Smooth muscle cell of bladder (primary cell): ENCODE measurements around the gene MAD2L2. TPM values are rescaled to one million over a fixed set of nuclear protein-coding genes. Genes with fewer than 3 reads are reported as not detected.

Source experiments
- total RNA-seq: library from RNA; depleted of rRNA; stranded (reverse); fragments of >200 nt; gene quantifications from 2 replicates; pipeline ENCODE4 v1.2.3, GENCODE V29; 2014

Gene MAD2L2
- 31.5 and 32.6 TPM in 2 replicates for total RNA-seq

DNA sequence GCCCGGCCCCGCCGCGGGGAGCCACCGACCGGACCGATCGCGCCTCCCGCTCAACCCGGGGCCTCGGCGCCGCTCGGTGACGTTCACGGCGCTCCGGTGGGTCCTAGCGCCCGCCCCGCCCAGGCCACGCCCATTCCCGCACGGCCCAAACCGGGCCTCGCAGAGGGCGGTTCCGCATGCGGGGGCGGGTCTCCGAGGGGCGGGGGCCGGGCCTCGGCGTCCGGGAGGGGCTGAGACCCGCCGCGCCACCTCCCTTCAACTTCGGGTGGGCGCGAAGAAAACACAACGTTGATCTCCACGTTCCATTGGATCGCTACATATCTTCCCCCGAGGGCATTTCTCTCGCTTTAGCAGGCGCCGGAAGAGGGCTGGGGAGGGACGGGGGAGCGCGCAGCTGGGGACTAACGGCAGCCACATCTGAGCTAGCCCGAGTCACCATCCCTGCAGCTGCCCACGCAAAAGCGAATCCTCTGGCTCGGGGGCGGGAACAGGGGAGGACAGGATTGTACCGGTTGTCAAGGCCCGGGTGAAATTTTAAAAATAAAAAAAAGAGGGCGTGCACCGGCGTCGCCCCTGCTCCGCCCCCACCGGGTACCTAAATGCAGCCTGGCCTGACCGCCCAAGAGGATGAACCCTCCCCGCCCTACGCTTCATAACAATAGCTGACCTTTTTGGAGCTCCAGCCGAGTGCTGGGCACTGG lies at the start of gene MAD2L2:
Gene MAD2L2 (minus strand): TSS at position 78 of the 701 bp plus-strand sequence. CDS start 547 bp downstream, outside the sequence.

DNA sequence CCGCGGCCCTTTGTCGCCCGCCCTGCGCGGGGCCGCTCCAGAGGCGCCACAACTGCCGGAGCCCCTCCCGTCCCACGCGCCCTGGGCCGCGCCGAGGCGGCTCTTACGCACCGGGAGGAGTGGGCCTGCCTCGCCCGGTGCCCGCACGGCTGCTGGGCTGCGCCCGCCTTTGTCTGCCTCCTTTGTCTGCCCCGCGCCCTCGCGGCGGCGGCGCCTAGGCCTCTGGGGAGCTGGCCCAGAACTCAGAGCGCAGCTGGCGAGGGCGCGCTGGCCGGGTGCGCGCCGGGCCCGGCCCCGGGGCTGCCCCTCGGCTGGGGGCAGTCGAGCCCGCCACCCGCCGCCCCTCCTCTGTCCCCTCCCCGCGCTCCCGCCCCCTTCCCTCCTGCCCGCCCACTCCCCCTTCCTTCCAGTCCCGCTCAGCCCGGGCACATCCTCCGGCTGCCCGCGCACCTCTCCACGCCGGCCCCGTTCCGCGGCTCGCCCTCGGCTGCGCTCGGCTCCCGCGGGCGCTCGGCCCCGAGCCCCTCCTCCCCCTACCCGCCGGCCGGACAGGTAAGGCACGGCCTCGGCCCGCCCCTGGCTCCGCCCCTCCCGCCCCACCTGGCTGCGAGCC lies 10.5 kb upstream of the MAD2L2 start, which contains the start of gene DRAXIN:
Gene DRAXIN (plus strand): TSS at position 409 of the 613 bp plus-strand sequence. CDS start 14,549 bp downstream, outside the sequence.

DNA sequence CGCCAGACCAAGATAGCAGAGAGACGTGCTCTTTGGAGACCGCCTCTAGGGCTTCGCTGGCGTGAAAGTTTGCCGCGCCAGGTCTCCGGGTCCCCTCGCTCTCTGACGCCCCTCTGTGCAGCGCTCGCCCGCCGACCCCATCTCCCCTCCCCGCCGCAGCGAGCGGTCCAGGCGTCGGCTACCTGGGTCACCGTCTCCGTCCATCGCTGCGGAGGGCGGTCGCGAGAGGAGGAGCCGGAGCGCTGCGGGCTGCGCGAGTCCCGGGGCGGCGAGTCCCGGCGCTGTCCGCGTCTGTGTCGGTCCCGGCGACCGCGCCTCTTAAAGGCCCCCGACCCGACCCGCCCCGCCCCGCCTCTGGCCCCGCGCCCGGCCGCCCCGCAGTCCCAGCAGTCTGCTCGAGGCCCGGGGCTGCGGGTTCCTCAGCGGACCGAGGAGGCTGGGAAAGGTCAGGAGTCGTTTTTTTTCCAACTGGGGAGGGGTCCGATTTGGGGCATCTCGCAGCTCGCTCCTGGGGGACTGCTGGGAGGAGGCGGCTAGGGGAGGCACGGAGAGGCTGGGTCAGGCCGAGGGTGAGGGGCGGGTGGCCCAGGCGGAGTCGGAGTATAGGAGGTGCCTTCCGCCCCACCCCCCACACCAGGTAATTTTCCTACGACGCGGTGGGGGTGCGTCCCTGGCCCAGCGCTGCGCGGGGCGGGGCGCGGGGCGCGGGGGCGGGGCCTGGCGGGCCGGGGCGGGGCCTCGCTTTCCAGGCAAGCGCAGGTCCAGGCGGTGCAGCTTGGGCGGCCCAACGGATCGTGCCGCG lies 26.6 kb downstream of the MAD2L2 start, which contains the start of the genes FBXO2 and FBXO44:
Gene FBXO2 (minus strand): TSS at position 293 of the 802 bp plus-strand sequence. CDS start 89 bp downstream, at position 204.
Gene FBXO44 (plus strand): TSS at position 741 of the 802 bp plus-strand sequence. CDS start 959 bp downstream, outside the sequence.

Other genes with a start within 250 kb of the MAD2L2 start
- gene DISP3, start 202.0 kb downstream of the MAD2L2 start, total RNA-seq: under 0.01 TPM in 2 replicates
- 1.7 and 2.8 TPM in 2 replicates for gene FBXO2, start 26.7 kb downstream of the MAD2L2 start, total RNA-seq
- 12.8 and 13.7 TPM in 2 replicates for gene FBXO44, start 26.3 kb downstream of the MAD2L2 start, total RNA-seq
- gene FBXO6, start 16.9 kb downstream of the MAD2L2 start, total RNA-seq: 8.0 and 8.3 TPM in 2 replicates
- gene DRAXIN, start 10.6 kb upstream of the MAD2L2 start, total RNA-seq: not detected in 2 replicates
- 49.1 and 64.1 TPM in 2 replicates for gene AGTRAP, start 55.0 kb upstream of the MAD2L2 start, total RNA-seq
- gene C1orf167, start 81.0 kb upstream of the MAD2L2 start, total RNA-seq: 0.57 and 1.0 TPM in 2 replicates
- gene MTHFR, start 124.8 kb upstream of the MAD2L2 start, total RNA-seq: 26.2 and 33.7 TPM in 2 replicates
- gene CLCN6, start 125.0 kb upstream of the MAD2L2 start, total RNA-seq: 8.0 and 11.6 TPM in 2 replicates
- not detected in 2 replicates for gene NPPA, start 166.6 kb upstream of the MAD2L2 start, total RNA-seq
- gene NPPB, start 177.8 kb upstream of the MAD2L2 start, total RNA-seq: not detected in 2 replicates
- 47.4 and 64.3 TPM in 2 replicates for gene KIAA2013, start 245.3 kb upstream of the MAD2L2 start, total RNA-seq